ENCODE data around the gene ENAH. TPM values are rescaled to one million over a fixed set of nuclear protein-coding genes. Genes with fewer than 3 reads are reported as not detected.

Gene ENAH
- total RNA-seq, 1 experiment from 2014 or later: 285 TPM

GRCh38 chr1:225446981-225447615 is 205.8 kb downstream of the ENAH start:
- Histone ChIP-seq H2BK15ac (ENCODE audit: low read depth, low read length) (no peak overlapping the region), H4K8ac (replicated peaks; ENCODE audit: insufficient read length, low read depth, low read length) (no peak overlapping the region), H3K23ac (ENCODE audit: insufficient read length, low read depth, low read length) (no peak overlapping the region), H3K4me2 (ENCODE audit: insufficient read depth, insufficient read length, low read length) (no peak overlapping the region), H4K91ac (ENCODE audit: insufficient read length, low read depth, low read length) (no peak overlapping the region), H3K79me1 (ENCODE audit: insufficient read depth, low read depth, low read length, poor library complexity, severe bottlenecking) (no peaks in the 10 kb centered on the region), H2BK120ac (ENCODE audit: low read depth, low read length, poor library complexity, severe bottlenecking) (no peak overlapping the region), H3T11ph (ENCODE audit: low read length) (no peak overlapping the region), H3K14ac (ENCODE audit: insufficient read depth, low read length) (no peak overlapping the region), H3K27me3 (ENCODE audit: insufficient read depth, low read length) (no peaks in the 10 kb centered on the region), H4K5ac (ENCODE audit: insufficient read length, low read depth, low read length) (no peak overlapping the region), H2BK20ac (ENCODE audit: low read depth, low read length, poor library complexity, severe bottlenecking) (no peak overlapping the region), H3K9ac (ENCODE audit: extremely low read depth, insufficient read length, low read length) (no peak overlapping the region), H3K79me2 (ENCODE audit: insufficient read depth, low read length) (no peaks in the 10 kb centered on the region), H3K4ac (ENCODE audit: low read depth, low read length) (no peak overlapping the region), H2AFZ (ENCODE audit: low read length) (no peak overlapping the region), H3K18ac (ENCODE audit: insufficient read length, low read depth, low read length) (no peak overlapping the region), H3K4me1 (ENCODE audit: insufficient read depth, low read length) (peaks cover 8% of the 10 kb centered on the region; the same call in 1 of the 2 replicates), H3K23me2 (ENCODE audit: insufficient read length, low read depth, low read length, poor library complexity, severe bottlenecking) (no peaks in the 10 kb centered on the region), H2AK5ac (ENCODE audit: insufficient read length, low read length) (no peak overlapping the region), H2BK5ac (ENCODE audit: insufficient read length, low read length) (no peak overlapping the region), H2BK12ac (ENCODE audit: insufficient read length, low read depth, low read length) (no peak overlapping the region), H4K20me1 (ENCODE audit: control insufficient read depth, insufficient read depth, insufficient read length) (no peaks in the 10 kb centered on the region), H3K56ac (ENCODE audit: insufficient read length, low read depth, low read length) (no peak overlapping the region), H3K27ac (ENCODE audit: insufficient read length, low read depth, low read length) (no peak overlapping the region), H3K9me3 (ENCODE audit: control insufficient read depth, low read depth, low read length) (no peaks in the 10 kb centered on the region)
- TF ChIP-seq CTCF (conservative IDR thresholded peaks at IDR 0.05): no peak
- DNase-seq: no peak
- Mint-ChIP-seq H3K27ac (no peak overlapping the region), H3K4me1 (peaks cover 25 to 34% of the 10 kb centered on the region in 2 experiments), H3K27me3 (ENCODE audit: low read depth) (peaks cover 14% of the 10 kb centered on the region), H3K9me3 (no peaks in the 10 kb centered on the region; a peak in 1 of 5 replicates), H3K36me3 (ENCODE audit: insufficient read depth in 1 of 3, low read depth in 3 of 3) (no peaks in the 10 kb centered on the region), H3K4me3 (no peak overlapping the region; a peak in 1 of 5 replicates)
- WGBS (ENCODE audit: extremely low coverage, insufficient read length, low lambda C conversion rate): no CpG with 5 or more reads among the region's 9 CpGs
